WTC11 (cell line): ENCODE data around the gene ZNF700. TPM values are rescaled to one million over a fixed set of nuclear protein-coding genes. Genes with fewer than 3 reads are reported as not detected.
A peak's percentile ranks its signal among the peaks of the same experiment; 100 is the strongest.

Source experiments
- ATF1 ChIP-seq: sonication (generic); formaldehyde crosslinking; IDR thresholded peaks from 2 replicates; pipeline ENCODE4 v1.8.1; 2023; ENCODE audit warnings: mild to moderate bottlenecking, moderate library complexity, missing genetic modification reagents
- CBFB ChIP-seq: sonication (generic); formaldehyde crosslinking; IDR thresholded peaks from 2 replicates; pipeline ENCODE4 v1.8.1; 2022; ENCODE audit warnings: mild to moderate bottlenecking, low read depth, missing genetic modification reagents
- CREB1 ChIP-seq: sonication (generic); formaldehyde crosslinking; IDR thresholded peaks from 2 replicates; pipeline ENCODE4 v1.8.0; 2023; ENCODE audit warnings: mild to moderate bottlenecking, missing genetic modification reagents
- CREM ChIP-seq: sonication (generic); formaldehyde crosslinking; IDR thresholded peaks from 2 replicates; pipeline ENCODE4 v1.8.1; 2022; ENCODE audit warnings: mild to moderate bottlenecking, missing genetic modification reagents, moderate library complexity
- ELF4 ChIP-seq: sonication (generic); formaldehyde crosslinking; IDR thresholded peaks from 2 replicates; pipeline ENCODE4 v1.8.1; 2022; ENCODE audit warnings: low read depth, mild to moderate bottlenecking, moderate library complexity, missing genetic modification reagents
- ESRRA ChIP-seq: sonication (generic); formaldehyde crosslinking; IDR thresholded peaks from 2 replicates; pipeline ENCODE4 v1.8.1; 2022; ENCODE audit warnings: mild to moderate bottlenecking, missing genetic modification reagents, borderline replicate concordance
- ETV6 ChIP-seq: sonication (generic); formaldehyde crosslinking; IDR thresholded peaks from 2 replicates; pipeline ENCODE4 v1.8.1; 2022; ENCODE audit warnings: mild to moderate bottlenecking, missing genetic modification reagents
- FOXJ3 ChIP-seq: sonication (generic); formaldehyde crosslinking; IDR thresholded peaks from 2 replicates; pipeline ENCODE4 v1.9.0; 2021; ENCODE audit warnings: missing genetic modification reagents, mild to moderate bottlenecking, borderline replicate concordance
- FOXP1 ChIP-seq: sonication (generic); formaldehyde crosslinking; IDR thresholded peaks from 2 replicates; pipeline ENCODE4 v1.8.0; 2022; ENCODE audit warnings: missing genetic modification reagents, mild to moderate bottlenecking, moderate library complexity, borderline replicate concordance
- JUN ChIP-seq: sonication (generic); formaldehyde crosslinking; IDR thresholded peaks from 2 replicates; pipeline ENCODE4 v1.8.0; 2023; ENCODE audit warnings: mild to moderate bottlenecking, missing genetic modification reagents
- MYBL2 ChIP-seq: sonication (generic); formaldehyde crosslinking; IDR thresholded peaks from 2 replicates; pipeline ENCODE4 v1.8.1; 2023; ENCODE audit warnings: mild to moderate bottlenecking, moderate library complexity, missing genetic modification reagents
- NR1H2 ChIP-seq: sonication (generic); formaldehyde crosslinking; IDR thresholded peaks from 2 replicates; pipeline ENCODE4 v1.9.0; 2021; ENCODE audit warnings: mild to moderate bottlenecking, moderate library complexity, missing genetic modification reagents
- NR2C2 ChIP-seq: sonication (generic); formaldehyde crosslinking; IDR thresholded peaks from 2 replicates; pipeline ENCODE4 v1.8.0; 2022; ENCODE audit warnings: mild to moderate bottlenecking, missing genetic modification reagents
- NR3C1 ChIP-seq: sonication (generic); formaldehyde crosslinking; conservative IDR thresholded peaks from 2 replicates; pipeline ENCODE4 v1.8.1; 2023; ENCODE audit warnings: low read depth, mild to moderate bottlenecking, missing genetic modification reagents
- SMAD3 ChIP-seq: sonication (generic); formaldehyde crosslinking; IDR thresholded peaks from 2 replicates; pipeline ENCODE4 v1.8.0; 2022; ENCODE audit warnings: missing genetic modification reagents, mild to moderate bottlenecking, borderline replicate concordance
- SOX15 ChIP-seq: fragments of 250-450 bp; sonication (Bioruptor Pico); IDR thresholded peaks from 2 replicates; pipeline ENCODE4 v1.9.0; 2021; ENCODE audit warnings: mild to moderate bottlenecking
- TEAD4 ChIP-seq: sonication (generic); formaldehyde crosslinking; IDR thresholded peaks from 2 replicates; pipeline ENCODE4 v1.8.0; 2022; ENCODE audit warnings: mild to moderate bottlenecking, missing genetic modification reagents
- ZNF263 ChIP-seq: sonication (generic); formaldehyde crosslinking; IDR thresholded peaks from 2 replicates; pipeline ENCODE4 v1.8.1; 2022; ENCODE audit warnings: low read depth, mild to moderate bottlenecking, moderate library complexity, missing genetic modification reagents
- ZNF423 ChIP-seq: fragments of 250-450 bp; sonication (Bioruptor Pico); IDR thresholded peaks from 2 replicates; pipeline ENCODE4 v2.1.2; 2022; ENCODE audit warnings: mild to moderate bottlenecking, moderate library complexity
- total RNA-seq: library from RNA; stranded (reverse); gene quantifications from 3 replicates; pipeline ENCODE4 v1.2.3, GENCODE V29; 2021
- TF ChIP-seq, protein P1 (sequence below): sonication (generic); formaldehyde crosslinking; IDR thresholded peaks from 2 replicates; pipeline ENCODE4 v1.8.1; 2023; ENCODE audit warnings: mild to moderate bottlenecking, missing genetic modification reagents, moderate library complexity
- TF ChIP-seq, protein P2 (sequence below): sonication (generic); formaldehyde crosslinking; IDR thresholded peaks from 2 replicates; pipeline ENCODE4 v1.8.1; 2023; ENCODE audit warnings: mild to moderate bottlenecking, missing genetic modification reagents
- TF ChIP-seq, protein P3 (sequence below): sonication (generic); formaldehyde crosslinking; conservative IDR thresholded peaks from 2 replicates; pipeline ENCODE4 v1.8.1; 2023; ENCODE audit warnings: mild to moderate bottlenecking, low read depth, missing genetic modification reagents, moderate library complexity
- TF ChIP-seq, protein P4 (sequence below): fragments of 250-450 bp; sonication (Bioruptor Pico); IDR thresholded peaks from 2 replicates; pipeline ENCODE4 v1.9.0; 2021; ENCODE audit warnings: mild to moderate bottlenecking
- TF ChIP-seq, protein P5 (sequence below): sonication (generic); formaldehyde crosslinking; IDR thresholded peaks from 2 replicates; pipeline ENCODE4 v1.8.0; 2022; ENCODE audit warnings: mild to moderate bottlenecking, missing genetic modification reagents
- TF ChIP-seq, protein P6 (sequence below): fragments of 250-450 bp; sonication (Bioruptor Pico); IDR thresholded peaks from 2 replicates; pipeline ENCODE4 v2.1.2; 2022; ENCODE audit warnings: mild to moderate bottlenecking, moderate library complexity
- TF ChIP-seq, protein P7 (sequence below): sonication (generic); formaldehyde crosslinking; IDR thresholded peaks from 2 replicates; pipeline ENCODE4 v1.8.1; 2022; ENCODE audit warnings: mild to moderate bottlenecking, moderate library complexity, missing genetic modification reagents
- TF ChIP-seq, protein P8 (sequence below): sonication (generic); formaldehyde crosslinking; IDR thresholded peaks from 2 replicates; pipeline ENCODE4 v1.8.0; 2022; ENCODE audit warnings: mild to moderate bottlenecking, missing genetic modification reagents

ZNF700 gene
- total RNA-seq, 1 experiment from 2014 or later: 9.1 TPM

DNA sequence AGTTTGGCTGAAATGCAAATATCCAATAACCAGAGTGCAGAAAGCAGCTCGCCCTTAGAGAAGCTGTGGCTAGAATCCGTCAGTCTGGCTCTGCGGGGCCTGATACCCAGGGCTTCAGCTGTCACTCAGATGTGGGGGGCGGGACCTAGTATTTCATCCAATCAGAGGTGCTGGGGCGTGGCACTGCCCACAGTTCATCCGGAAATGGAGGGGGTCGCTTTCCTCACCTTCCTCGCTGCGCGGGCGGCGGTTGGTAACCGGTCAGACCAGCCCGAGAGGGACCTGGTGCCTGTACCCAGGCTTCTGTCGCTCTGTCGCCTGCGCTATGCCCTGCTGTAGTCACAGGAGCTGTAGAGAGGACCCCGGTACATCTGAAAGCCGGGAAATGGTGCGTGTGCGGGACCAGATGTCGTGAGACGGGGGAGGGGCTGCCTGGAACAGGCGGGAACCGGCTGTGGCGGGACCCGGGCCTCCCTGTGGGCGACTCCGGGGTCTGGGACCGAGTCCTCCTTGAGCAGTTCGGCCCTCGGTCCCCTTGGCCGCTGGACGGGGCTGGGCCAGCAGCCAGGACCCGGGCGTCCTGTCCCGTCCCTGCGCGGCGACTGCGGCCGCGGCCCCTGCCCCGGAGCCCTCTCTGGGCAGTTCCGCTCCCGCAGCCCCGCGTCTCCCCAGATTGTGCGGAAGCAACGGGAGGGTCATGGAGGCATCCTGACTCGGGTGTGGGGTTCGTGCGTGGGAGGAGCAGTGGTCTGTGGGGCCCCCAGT is at the start of gene ZNF700 (continued):
- TF ChIP-seq, protein P1, sequence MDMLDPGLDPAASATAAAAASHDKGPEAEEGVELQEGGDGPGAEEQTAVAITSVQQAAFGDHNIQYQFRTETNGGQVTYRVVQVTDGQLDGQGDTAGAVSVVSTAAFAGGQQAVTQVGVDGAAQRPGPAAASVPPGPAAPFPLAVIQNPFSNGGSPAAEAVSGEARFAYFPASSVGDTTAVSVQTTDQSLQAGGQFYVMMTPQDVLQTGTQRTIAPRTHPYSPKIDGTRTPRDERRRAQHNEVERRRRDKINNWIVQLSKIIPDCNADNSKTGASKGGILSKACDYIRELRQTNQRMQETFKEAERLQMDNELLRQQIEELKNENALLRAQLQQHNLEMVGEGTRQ (CRISPR knock-in tag): no peak
- TF ChIP-seq, protein P2, sequence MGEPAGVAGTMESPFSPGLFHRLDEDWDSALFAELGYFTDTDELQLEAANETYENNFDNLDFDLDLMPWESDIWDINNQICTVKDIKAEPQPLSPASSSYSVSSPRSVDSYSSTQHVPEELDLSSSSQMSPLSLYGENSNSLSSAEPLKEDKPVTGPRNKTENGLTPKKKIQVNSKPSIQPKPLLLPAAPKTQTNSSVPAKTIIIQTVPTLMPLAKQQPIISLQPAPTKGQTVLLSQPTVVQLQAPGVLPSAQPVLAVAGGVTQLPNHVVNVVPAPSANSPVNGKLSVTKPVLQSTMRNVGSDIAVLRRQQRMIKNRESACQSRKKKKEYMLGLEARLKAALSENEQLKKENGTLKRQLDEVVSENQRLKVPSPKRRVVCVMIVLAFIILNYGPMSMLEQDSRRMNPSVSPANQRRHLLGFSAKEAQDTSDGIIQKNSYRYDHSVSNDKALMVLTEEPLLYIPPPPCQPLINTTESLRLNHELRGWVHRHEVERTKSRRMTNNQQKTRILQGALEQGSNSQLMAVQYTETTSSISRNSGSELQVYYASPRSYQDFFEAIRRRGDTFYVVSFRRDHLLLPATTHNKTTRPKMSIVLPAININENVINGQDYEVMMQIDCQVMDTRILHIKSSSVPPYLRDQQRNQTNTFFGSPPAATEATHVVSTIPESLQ: no peak
- TF ChIP-seq, protein P3, sequence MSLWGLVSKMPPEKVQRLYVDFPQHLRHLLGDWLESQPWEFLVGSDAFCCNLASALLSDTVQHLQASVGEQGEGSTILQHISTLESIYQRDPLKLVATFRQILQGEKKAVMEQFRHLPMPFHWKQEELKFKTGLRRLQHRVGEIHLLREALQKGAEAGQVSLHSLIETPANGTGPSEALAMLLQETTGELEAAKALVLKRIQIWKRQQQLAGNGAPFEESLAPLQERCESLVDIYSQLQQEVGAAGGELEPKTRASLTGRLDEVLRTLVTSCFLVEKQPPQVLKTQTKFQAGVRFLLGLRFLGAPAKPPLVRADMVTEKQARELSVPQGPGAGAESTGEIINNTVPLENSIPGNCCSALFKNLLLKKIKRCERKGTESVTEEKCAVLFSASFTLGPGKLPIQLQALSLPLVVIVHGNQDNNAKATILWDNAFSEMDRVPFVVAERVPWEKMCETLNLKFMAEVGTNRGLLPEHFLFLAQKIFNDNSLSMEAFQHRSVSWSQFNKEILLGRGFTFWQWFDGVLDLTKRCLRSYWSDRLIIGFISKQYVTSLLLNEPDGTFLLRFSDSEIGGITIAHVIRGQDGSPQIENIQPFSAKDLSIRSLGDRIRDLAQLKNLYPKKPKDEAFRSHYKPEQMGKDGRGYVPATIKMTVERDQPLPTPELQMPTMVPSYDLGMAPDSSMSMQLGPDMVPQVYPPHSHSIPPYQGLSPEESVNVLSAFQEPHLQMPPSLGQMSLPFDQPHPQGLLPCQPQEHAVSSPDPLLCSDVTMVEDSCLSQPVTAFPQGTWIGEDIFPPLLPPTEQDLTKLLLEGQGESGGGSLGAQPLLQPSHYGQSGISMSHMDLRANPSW: no peak
- no peak for TF ChIP-seq ZNF423
- TF ChIP-seq ATF1 (CRISPR knock-in tag): no peak
- no peak for TF ChIP-seq NR3C1 (CRISPR knock-in tag)
- TF ChIP-seq NR1H2: no peak
- TF ChIP-seq FOXJ3 (CRISPR knock-in tag): no peak
- TF ChIP-seq NR2C2: no peak
- 0 out of 2 replicates have a peak, but pooled peaks have one; percentile 24 for TF ChIP-seq ESRRA
- TF ChIP-seq, protein P4, sequence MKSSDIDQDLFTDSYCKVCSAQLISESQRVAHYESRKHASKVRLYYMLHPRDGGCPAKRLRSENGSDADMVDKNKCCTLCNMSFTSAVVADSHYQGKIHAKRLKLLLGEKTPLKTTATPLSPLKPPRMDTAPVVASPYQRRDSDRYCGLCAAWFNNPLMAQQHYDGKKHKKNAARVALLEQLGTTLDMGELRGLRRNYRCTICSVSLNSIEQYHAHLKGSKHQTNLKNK: no peak
- TF ChIP-seq CREM (CRISPR knock-in tag): 0 out of 2 replicates have a peak, but pooled peaks have one; percentile 40
- peak; percentile 67; the same call in 1 of the 2 replicates for TF ChIP-seq FOXP1
- TF ChIP-seq SOX15: no peak
- TF ChIP-seq ZNF263 (CRISPR knock-in tag): no peak
- 0 out of 2 replicates have a peak, but pooled peaks have one; percentile 40 for TF ChIP-seq ELF4 (CRISPR knock-in tag)
- no peak for TF ChIP-seq MYBL2
- no peak for TF ChIP-seq CREB1 (CRISPR knock-in tag)
- TF ChIP-seq CBFB (CRISPR knock-in tag): no peak
- TF ChIP-seq, protein P5, sequence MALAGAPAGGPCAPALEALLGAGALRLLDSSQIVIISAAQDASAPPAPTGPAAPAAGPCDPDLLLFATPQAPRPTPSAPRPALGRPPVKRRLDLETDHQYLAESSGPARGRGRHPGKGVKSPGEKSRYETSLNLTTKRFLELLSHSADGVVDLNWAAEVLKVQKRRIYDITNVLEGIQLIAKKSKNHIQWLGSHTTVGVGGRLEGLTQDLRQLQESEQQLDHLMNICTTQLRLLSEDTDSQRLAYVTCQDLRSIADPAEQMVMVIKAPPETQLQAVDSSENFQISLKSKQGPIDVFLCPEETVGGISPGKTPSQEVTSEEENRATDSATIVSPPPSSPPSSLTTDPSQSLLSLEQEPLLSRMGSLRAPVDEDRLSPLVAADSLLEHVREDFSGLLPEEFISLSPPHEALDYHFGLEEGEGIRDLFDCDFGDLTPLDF (CRISPR knock-in tag): no peak
- no peak for TF ChIP-seq TEAD4 (CRISPR knock-in tag)
- TF ChIP-seq, protein P6, sequence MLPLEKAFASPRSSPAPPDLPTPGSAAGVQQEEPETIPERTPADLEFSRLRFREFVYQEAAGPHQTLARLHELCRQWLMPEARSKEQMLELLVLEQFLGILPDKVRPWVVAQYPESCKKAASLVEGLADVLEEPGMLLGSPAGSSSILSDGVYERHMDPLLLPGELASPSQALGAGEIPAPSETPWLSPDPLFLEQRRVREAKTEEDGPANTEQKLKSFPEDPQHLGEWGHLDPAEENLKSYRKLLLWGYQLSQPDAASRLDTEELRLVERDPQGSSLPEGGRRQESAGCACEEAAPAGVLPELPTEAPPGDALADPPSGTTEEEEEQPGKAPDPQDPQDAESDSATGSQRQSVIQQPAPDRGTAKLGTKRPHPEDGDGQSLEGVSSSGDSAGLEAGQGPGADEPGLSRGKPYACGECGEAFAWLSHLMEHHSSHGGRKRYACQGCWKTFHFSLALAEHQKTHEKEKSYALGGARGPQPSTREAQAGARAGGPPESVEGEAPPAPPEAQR (CRISPR knock-in tag): no peak
- TF ChIP-seq, protein P7, sequence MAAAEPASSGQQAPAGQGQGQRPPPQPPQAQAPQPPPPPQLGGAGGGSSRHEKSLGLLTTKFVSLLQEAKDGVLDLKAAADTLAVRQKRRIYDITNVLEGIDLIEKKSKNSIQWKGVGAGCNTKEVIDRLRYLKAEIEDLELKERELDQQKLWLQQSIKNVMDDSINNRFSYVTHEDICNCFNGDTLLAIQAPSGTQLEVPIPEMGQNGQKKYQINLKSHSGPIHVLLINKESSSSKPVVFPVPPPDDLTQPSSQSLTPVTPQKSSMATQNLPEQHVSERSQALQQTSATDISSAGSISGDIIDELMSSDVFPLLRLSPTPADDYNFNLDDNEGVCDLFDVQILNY (CRISPR knock-in tag): peak; percentile 85
- TF ChIP-seq, protein P8, sequence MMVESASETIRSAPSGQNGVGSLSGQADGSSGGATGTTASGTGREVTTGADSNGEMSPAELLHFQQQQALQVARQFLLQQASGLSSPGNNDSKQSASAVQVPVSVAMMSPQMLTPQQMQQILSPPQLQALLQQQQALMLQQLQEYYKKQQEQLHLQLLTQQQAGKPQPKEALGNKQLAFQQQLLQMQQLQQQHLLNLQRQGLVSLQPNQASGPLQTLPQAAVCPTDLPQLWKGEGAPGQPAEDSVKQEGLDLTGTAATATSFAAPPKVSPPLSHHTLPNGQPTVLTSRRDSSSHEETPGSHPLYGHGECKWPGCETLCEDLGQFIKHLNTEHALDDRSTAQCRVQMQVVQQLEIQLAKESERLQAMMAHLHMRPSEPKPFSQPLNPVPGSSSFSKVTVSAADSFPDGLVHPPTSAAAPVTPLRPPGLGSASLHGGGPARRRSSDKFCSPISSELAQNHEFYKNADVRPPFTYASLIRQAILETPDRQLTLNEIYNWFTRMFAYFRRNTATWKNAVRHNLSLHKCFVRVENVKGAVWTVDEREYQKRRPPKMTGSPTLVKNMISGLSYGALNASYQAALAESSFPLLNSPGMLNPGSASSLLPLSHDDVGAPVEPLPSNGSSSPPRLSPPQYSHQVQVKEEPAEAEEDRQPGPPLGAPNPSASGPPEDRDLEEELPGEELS: peak; percentile 48
- no peak for TF ChIP-seq JUN
- TF ChIP-seq ETV6 (CRISPR knock-in tag): no peak
- TF ChIP-seq SMAD3: no peak
- TF ChIP-seq, all 79 proteins: peak for 13
